HL-60 (cell line): Measurements from ENCODE around the gene PPP1R1C.

ENCODE experiments used
- DNase-seq, 2 experiments: peaks; one replicate each; pipeline ENCODE4 v3.0.0-alpha.2; 2010 to 2020; ENCODE audit warnings: low read depth in 1 of 2, low spot score in 1 of 2
- H3K27ac ChIP-seq: fragments of 250-450 bp; sonication (Bioruptor Pico); replicated peaks from 2 replicates; pipeline ENCODE4 v1.5.1; 2020; ENCODE audit warnings: mild to moderate bottlenecking, moderate library complexity
- H3K27me3 ChIP-seq: fragments of 250-450 bp; sonication (Bioruptor Pico); 2 replicates; pipeline ENCODE4 v1.5.1; 2021; ENCODE audit warnings: mild to moderate bottlenecking, moderate library complexity; ENCODE audit not compliant: insufficient read depth, poor library complexity, severe bottlenecking
- H3K4me3 ChIP-seq: replicated peaks from 2 replicates; pipeline ENCODE4 v1.5.1; 2011; ENCODE audit warnings: mild to moderate bottlenecking, control low read depth, low read length; ENCODE audit not compliant: insufficient read depth
- GABPA ChIP-seq: IDR thresholded peaks from 2 replicates; pipeline ENCODE4 v1.6.1; 2012; ENCODE audit warnings: low read depth
- POLR2AphosphoS5 ChIP-seq: IDR thresholded peaks from 2 replicates; pipeline ENCODE4 v1.6.1; 2012; ENCODE audit warnings: low read depth
- SPI1 ChIP-seq: IDR thresholded peaks from 2 replicates; pipeline ENCODE4 v1.6.1; 2012; ENCODE audit warnings: low read depth, mild to moderate bottlenecking, borderline replicate concordance
- TF ChIP-seq, protein P1 (sequence below): IDR thresholded peaks from one replicate; pipeline ENCODE4 v1.5.1; 2011; ENCODE audit warnings: low read length, control low read depth, inconsistent platforms; ENCODE audit not compliant: insufficient read depth
- TF ChIP-seq, protein P2 (sequence below): IDR thresholded peaks from 2 replicates; pipeline ENCODE4 v1.6.1; 2012; ENCODE audit warnings: low read depth; ENCODE audit not compliant: insufficient replicate concordance

Gene PPP1R1C

DNA sequence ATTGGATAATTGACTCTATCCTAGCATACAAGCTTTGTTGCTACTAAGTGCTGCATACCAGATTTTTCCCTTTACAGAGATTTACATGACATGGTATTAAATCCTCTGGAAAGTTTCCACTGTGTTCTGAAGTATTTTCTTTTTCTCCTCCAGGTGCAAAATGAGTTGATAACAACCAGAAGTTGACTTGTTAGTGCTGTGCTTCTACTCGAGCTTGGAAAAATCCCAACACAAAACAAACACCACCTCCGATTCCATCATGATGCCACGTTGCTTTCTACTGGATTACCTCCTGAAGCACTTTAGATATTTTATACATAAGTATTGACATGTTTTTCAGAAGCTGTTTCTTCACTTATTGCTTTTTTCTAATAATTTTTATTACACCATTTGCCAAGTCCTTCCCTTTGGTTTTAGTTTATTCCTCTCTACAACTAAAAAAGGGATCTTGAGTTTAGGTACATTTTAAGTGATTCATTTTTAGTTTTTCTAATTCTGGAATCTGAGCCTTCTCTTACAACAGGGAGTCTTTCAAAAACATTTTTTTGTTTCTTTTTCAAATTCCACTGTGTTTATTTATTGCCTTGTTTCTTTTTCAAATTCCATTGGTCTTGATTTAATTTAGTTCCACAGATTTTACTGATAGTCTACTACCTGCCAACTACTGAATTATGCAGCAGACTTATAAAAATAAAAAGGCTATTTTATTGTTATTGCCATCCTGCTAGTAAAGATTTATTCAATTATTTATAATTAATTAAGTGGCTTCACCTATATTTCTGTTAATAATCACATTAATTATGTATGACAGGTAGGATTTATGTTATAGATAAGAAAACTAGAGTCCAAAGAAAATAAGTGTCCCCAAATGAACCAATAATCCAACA is 143.4 kb downstream of the PPP1R1C start:
- no peak for DNase-seq
- H3K27ac ChIP-seq: no peak overlapping the region
- H3K4me3 ChIP-seq: no peak overlapping the region
- TF ChIP-seq SPI1 (no peak), POLR2AphosphoS5 (no peak), GABPA (no peak)
- TF ChIP-seq, protein P1, sequence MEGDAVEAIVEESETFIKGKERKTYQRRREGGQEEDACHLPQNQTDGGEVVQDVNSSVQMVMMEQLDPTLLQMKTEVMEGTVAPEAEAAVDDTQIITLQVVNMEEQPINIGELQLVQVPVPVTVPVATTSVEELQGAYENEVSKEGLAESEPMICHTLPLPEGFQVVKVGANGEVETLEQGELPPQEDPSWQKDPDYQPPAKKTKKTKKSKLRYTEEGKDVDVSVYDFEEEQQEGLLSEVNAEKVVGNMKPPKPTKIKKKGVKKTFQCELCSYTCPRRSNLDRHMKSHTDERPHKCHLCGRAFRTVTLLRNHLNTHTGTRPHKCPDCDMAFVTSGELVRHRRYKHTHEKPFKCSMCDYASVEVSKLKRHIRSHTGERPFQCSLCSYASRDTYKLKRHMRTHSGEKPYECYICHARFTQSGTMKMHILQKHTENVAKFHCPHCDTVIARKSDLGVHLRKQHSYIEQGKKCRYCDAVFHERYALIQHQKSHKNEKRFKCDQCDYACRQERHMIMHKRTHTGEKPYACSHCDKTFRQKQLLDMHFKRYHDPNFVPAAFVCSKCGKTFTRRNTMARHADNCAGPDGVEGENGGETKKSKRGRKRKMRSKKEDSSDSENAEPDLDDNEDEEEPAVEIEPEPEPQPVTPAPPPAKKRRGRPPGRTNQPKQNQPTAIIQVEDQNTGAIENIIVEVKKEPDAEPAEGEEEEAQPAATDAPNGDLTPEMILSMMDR: no peak
- TF ChIP-seq, protein P2, sequence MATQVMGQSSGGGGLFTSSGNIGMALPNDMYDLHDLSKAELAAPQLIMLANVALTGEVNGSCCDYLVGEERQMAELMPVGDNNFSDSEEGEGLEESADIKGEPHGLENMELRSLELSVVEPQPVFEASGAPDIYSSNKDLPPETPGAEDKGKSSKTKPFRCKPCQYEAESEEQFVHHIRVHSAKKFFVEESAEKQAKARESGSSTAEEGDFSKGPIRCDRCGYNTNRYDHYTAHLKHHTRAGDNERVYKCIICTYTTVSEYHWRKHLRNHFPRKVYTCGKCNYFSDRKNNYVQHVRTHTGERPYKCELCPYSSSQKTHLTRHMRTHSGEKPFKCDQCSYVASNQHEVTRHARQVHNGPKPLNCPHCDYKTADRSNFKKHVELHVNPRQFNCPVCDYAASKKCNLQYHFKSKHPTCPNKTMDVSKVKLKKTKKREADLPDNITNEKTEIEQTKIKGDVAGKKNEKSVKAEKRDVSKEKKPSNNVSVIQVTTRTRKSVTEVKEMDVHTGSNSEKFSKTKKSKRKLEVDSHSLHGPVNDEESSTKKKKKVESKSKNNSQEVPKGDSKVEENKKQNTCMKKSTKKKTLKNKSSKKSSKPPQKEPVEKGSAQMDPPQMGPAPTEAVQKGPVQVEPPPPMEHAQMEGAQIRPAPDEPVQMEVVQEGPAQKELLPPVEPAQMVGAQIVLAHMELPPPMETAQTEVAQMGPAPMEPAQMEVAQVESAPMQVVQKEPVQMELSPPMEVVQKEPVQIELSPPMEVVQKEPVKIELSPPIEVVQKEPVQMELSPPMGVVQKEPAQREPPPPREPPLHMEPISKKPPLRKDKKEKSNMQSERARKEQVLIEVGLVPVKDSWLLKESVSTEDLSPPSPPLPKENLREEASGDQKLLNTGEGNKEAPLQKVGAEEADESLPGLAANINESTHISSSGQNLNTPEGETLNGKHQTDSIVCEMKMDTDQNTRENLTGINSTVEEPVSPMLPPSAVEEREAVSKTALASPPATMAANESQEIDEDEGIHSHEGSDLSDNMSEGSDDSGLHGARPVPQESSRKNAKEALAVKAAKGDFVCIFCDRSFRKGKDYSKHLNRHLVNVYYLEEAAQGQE: no peak
- H3K27me3 ChIP-seq: peaks cover 3% of the 10 kb centered on the region

- Histone ChIP-seq H3K27me3 (peaks cover 3% of the 10 kb centered on the region), H3K4me3 (no peak overlapping the region), H3K27ac (no peak overlapping the region)
- no peak for DNase-seq
- TF ChIP-seq GABPA (no peak), SPI1 (no peak), POLR2AphosphoS5 (no peak)
- TF ChIP-seq, protein P1: no peak
- TF ChIP-seq, protein P2: no peak
These were observed 147.0 kb downstream of the PPP1R1C start for GRCh38 chr2:182132605-182133004.

GRCh38 chr2:182133195-182133891 is 147.7 kb downstream of the PPP1R1C start:
- no peak for DNase-seq
- H3K27ac ChIP-seq: no peak overlapping the region
- H3K4me3 ChIP-seq: no peak overlapping the region
- TF ChIP-seq, protein P1: no peak
- TF ChIP-seq GABPA (no peak), POLR2AphosphoS5 (no peak), SPI1 (no peak)
- TF ChIP-seq, protein P2: no peak
- peaks cover 3% of the 10 kb centered on the region for H3K27me3 ChIP-seq
